HTERT RPE-1 (cell line): ENCODE measurements around the gene TNS3.

Source experiments
- in situ Hi-C: fragments of 300-500 bp; cut with MboI; formaldehyde crosslinking; loops from 4 replicates; pipeline ENCODE4 v1.14.3; 2020; ENCODE audit warnings: low sequenced_read_pairs

The TNS3 gene

DNA sequence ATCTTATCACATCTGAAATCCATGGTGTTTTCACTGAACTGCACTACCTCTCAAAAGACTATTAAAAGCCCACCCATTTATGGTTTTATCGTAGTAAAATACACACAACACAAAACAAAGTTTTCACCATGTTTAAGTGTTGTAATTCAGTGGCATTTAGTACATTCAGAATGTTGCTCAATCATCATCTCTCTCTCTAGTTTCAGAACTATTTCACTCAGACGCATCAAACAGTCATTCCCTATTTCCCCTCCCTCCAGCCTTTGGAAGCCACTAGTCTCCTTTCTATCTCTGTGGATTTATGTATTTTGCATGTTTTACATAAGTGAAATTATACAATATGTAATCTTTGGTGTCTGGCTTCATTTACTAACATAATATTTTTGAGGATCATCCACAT, 332.6 kb downstream of the TNS3 start:
- in situ Hi-C loops = no loop called here

- in situ Hi-C loops = no loop called here
These were observed 333.1 kb downstream of the TNS3 start for GRCh38 chr7:47248797-47249196.

GRCh38 chr7:47247132-47247531, 334.8 kb downstream of the TNS3 start:
- in situ Hi-C loops = no loop called here

- in situ Hi-C loops = no loop called here
These were observed 337.2 kb downstream of the TNS3 start for GRCh38 chr7:47244692-47245091.

GRCh38 chr7:47241112-47242065, 340.5 kb downstream of the TNS3 start:
- in situ Hi-C loops = no loop called here

GRCh38 chr7:47239931-47240421, 341.9 kb downstream of the TNS3 start:
- in situ Hi-C loops = no loop called here

DNA sequence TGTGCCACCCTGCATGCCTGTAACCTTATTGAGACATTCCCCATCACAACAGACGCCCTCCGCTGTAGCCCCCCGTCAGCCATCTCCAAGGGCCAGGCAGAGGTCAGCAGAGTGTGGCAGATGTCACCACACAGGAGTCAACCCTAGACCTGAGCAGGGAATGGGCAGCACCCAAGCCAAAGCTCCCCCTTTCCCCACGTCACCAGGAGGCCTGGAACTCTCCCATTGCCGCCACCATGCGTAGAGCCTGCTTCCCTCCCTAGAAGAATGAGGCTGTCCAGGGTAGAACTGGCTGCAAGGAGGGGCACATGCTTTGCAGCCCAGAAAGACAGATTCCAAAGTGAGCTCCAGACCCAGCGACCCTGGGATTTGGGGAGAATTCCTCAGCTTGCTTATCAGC, 342.9 kb downstream of the TNS3 start:
- in situ Hi-C loops = no loop called here

DNA sequence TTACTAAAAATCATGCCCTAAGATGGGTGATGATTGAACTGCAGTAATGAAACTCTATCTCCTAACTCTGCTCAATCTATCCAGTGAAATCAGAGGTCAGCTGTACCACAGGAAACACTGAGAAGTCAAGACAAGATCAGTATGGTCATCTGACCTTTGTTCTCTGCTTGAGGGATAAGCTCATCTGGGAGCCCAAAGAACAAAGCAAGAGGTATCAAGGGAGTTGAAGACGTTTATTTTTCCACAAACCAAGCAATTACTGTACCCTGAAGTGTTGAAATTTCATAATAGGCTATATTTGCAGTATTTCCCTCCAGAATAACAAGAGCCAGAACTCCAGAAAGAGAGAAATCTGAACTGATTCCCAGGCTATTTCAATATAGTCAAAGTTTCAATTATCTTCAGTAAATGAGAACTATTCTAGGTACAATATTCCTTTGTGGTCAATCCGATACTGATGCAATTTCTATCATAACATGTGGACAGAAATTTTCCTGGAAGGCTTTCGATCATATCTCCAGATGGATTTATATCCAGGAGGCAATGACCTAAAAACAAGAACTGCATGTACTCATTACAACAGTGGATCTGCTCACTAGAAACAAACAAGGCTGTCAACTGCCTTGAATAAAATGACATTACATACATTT, 345.3 kb downstream of the TNS3 start:
- in situ Hi-C loops = no loop called here

DNA sequence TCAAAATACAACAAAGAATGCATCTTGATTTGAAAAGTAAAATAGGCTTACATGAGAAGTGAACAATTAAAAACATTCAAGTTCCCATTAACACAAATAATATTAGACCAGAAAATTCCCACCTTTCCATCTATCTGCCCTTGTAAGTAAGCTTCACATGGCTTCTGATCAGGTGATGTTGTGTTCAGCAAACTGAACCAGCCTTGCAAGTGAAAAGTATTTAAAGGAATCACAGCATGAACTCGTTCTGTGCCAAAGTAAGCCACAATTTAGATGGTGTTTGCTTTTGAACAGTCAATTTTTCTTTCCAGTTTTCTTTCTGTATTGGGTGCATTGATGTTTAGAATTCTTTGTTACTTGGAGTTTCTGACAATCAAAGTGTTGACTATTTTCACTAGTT, 347.9 kb downstream of the TNS3 start:
- in situ Hi-C loops = no loop called here

- in situ Hi-C loops = no loop called here
These were observed 349.0 kb downstream of the TNS3 start for GRCh38 chr7:47232751-47233412.

- in situ Hi-C loops = no loop called here
These were observed 350.3 kb downstream of the TNS3 start for GRCh38 chr7:47231627-47232026.

- in situ Hi-C loops = no loop called here
These were observed 350.9 kb downstream of the TNS3 start for GRCh38 chr7:47231032-47231431.

GRCh38 chr7:47228386-47229014, 353.4 kb downstream of the TNS3 start:
- in situ Hi-C loops = no loop called here

DNA sequence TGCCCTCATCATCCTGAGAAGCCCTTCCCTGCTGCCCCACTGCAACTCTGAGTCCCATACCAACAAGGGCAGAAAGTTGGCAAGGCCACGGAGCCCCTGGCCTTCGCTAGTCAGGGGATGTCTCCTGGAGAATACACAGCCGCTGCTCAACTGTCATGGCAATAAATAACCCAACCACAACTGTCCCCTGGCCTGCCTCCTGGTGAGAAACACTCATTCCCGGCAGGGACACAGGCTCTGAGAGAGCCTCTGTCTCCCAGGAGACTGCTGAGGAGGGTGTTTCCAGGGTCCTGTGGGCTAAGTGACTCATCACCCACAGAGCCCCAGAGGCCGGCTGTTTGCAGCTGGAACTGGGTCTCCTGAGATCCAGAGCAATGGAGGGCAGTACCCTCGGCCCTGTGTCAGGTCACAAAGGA, 354.1 kb downstream of the TNS3 start:
- in situ Hi-C loops = no loop called here

- in situ Hi-C loops = no loop called here
These were observed 355.2 kb downstream of the TNS3 start for GRCh38 chr7:47226696-47227095.

- in situ Hi-C loops = no loop called here
These were observed 356.4 kb downstream of the TNS3 start for GRCh38 chr7:47225387-47226131.
